Mesenchymal stem cell (in vitro differentiated cells and primary cell): ENCODE results near the gene ZFX.

ENCODE experiments used
- DNase-seq: peaks from one replicate; pipeline ENCODE4 v3.0.0-alpha.2; 2013
- H2AFZ ChIP-seq: one replicate; pipeline ENCODE4 v1.6.1; 2013; ENCODE audit warnings: low read depth, mild to moderate bottlenecking, control low read depth, inconsistent platforms, low read length, moderate library complexity
- H2AK5ac ChIP-seq: 2 replicates; pipeline ENCODE4 v1.6.1; 2013; ENCODE audit warnings: low read length, moderate library complexity, mild to moderate bottlenecking, inconsistent platforms; ENCODE audit not compliant: severe bottlenecking
- H2BK120ac ChIP-seq: one replicate; pipeline ENCODE4 v1.6.1; 2013; ENCODE audit warnings: low read depth, mild to moderate bottlenecking, inconsistent platforms, low read length, moderate library complexity
- H2BK12ac ChIP-seq, 2 experiments: one replicate each; pipeline ENCODE4 v1.6.1; 2013; ENCODE audit warnings: inconsistent platforms in 2 of 2, low read length in 2 of 2, mild to moderate bottlenecking in 2 of 2, moderate library complexity in 2 of 2, control low read depth in 1 of 2
- H2BK15ac ChIP-seq: one replicate; pipeline ENCODE4 v1.6.1; 2013; ENCODE audit warnings: mild to moderate bottlenecking, low read depth, inconsistent platforms; ENCODE audit not compliant: poor library complexity, severe bottlenecking
- H2BK5ac ChIP-seq: 2 replicates; pipeline ENCODE4 v1.6.1; 2013; ENCODE audit warnings: low read depth, mild to moderate bottlenecking, low read length, control low read depth, inconsistent platforms; ENCODE audit not compliant: poor library complexity, severe bottlenecking
- H3K14ac ChIP-seq, 2 experiments: one replicate each; pipeline ENCODE4 v1.6.1; 2013; ENCODE audit warnings: inconsistent platforms in 2 of 2, low read length in 2 of 2, control low read depth in 1 of 2, mild to moderate bottlenecking in 1 of 2, moderate library complexity in 1 of 2
- H3K18ac ChIP-seq, 2 experiments: one replicate each; pipeline ENCODE4 v1.6.1; 2013; ENCODE audit warnings: inconsistent platforms in 2 of 2, low read length in 2 of 2, control low read depth in 1 of 2, low read depth in 1 of 2, mild to moderate bottlenecking in 1 of 2
- H3K23ac ChIP-seq, 2 experiments: one replicate each; pipeline ENCODE4 v1.6.1; 2013; ENCODE audit warnings: inconsistent platforms in 2 of 2, low read length in 2 of 2, mild to moderate bottlenecking in 2 of 2, moderate library complexity in 2 of 2, control low read depth in 1 of 2
- H3K27ac ChIP-seq: 2 replicates; pipeline ENCODE4 v1.5.1; 2013; ENCODE audit warnings: mild to moderate bottlenecking, moderate library complexity, low read length, control low read depth, inconsistent platforms; ENCODE audit not compliant: poor library complexity, severe bottlenecking
- H3K27me3 ChIP-seq, 2 experiments: 2 replicates each; pipeline versions ENCODE4 v1.6.1 to v1.7.0; 2013; ENCODE audit warnings: low read length in 2 of 2, mild to moderate bottlenecking in 2 of 2, moderate library complexity in 2 of 2, control low read depth in 1 of 2, inconsistent platforms in 1 of 2; ENCODE audit not compliant: control insufficient read depth in 1 of 2, insufficient read depth in 1 of 2
- H3K36me3 ChIP-seq, 2 experiments: 2 replicates each; pipeline versions ENCODE4 v1.6.1 to v1.7.0; 2013; ENCODE audit warnings: low read length in 2 of 2, control low read depth in 1 of 2, inconsistent platforms in 1 of 2, low read depth in 1 of 2, mild to moderate bottlenecking in 1 of 2; ENCODE audit not compliant: insufficient read depth in 2 of 2, control insufficient read depth in 1 of 2
- H3K4ac ChIP-seq, 2 experiments: one replicate each; pipeline ENCODE4 v1.6.1; 2013; ENCODE audit warnings: inconsistent platforms in 2 of 2, low read length in 2 of 2, mild to moderate bottlenecking in 2 of 2, moderate library complexity in 2 of 2, control low read depth in 1 of 2, low read depth in 1 of 2
- H3K4me1 ChIP-seq: 2 replicates; pipeline ENCODE4 v1.6.1; 2013; ENCODE audit warnings: low read depth, low read length, control low read depth; ENCODE audit not compliant: control insufficient read depth, insufficient read depth
- H3K4me2 ChIP-seq: 2 replicates; pipeline ENCODE4 v1.6.1; 2013; ENCODE audit warnings: low read length, mild to moderate bottlenecking, inconsistent platforms; ENCODE audit not compliant: poor library complexity, severe bottlenecking
- H3K4me3 ChIP-seq, 2 experiments: 2 replicates each; pipeline versions ENCODE4 v1.5.1 to v1.7.0; 2013; ENCODE audit warnings: low read length in 2 of 2, mild to moderate bottlenecking in 2 of 2, control low read depth in 1 of 2, low read depth in 1 of 2; ENCODE audit not compliant: insufficient read depth in 1 of 2
- H3K79me1 ChIP-seq: replicated peaks from 2 replicates; pipeline ENCODE4 v1.6.1; 2013; ENCODE audit warnings: mild to moderate bottlenecking, control low read depth, low read length, inconsistent platforms; ENCODE audit not compliant: poor library complexity, severe bottlenecking
- H3K9ac ChIP-seq: 2 replicates; pipeline ENCODE4 v1.7.0; 2013; ENCODE audit warnings: mild to moderate bottlenecking, low read length, moderate library complexity
- H3K9me3 ChIP-seq: 2 replicates; pipeline ENCODE4 v1.7.0; 2013; ENCODE audit warnings: mild to moderate bottlenecking, low read length; ENCODE audit not compliant: control insufficient read depth
- H4K8ac ChIP-seq: one replicate; pipeline ENCODE4 v1.6.1; 2013; ENCODE audit warnings: inconsistent platforms, mild to moderate bottlenecking, low read length, moderate library complexity
- H4K91ac ChIP-seq: one replicate; pipeline ENCODE4 v1.6.1; 2013; ENCODE audit warnings: mild to moderate bottlenecking, low read length, inconsistent platforms
- WGBS: methylation state at CpG from one replicate; pipeline ENCODE4 v1.1.7; 2013; ENCODE audit warnings: mixed read lengths; 5-methylcytosine and 5-hydroxymethylcytosine counted together

Gene ZFX

DNA sequence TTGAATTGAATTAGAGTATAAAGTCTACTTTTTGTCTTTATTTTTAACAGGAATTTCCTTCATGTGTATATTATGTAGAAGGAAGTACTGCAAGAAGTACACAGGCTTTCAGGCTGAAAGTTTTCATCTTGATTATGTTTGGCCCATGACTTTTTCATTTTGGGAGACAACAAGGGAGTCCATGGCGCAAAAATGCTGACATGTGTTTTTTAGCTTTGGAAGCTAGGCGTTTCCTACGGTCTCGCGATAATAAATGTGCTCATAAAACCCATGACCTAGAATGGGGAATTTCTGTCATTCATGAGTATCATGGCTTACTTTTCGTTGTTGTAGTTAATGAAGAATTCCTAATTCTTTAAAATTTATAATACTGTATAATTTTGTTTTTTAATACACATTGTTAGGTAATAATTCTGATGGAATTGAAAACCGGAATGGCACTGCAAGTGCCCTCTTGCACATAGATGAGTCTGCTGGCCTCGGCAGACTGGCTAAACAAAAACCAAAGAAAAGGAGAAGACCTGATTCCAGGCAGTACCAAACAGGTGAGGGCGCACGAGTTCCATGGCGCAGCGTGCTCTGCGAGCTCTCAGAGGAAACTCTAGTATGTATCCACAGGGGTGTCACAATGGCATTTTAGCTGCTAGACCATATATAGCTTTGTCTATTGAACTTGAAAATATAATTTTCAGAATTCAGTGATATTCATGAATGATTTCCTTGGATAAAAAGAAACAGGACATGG lies 59.1 kb downstream of the ZFX start:
- Histone ChIP-seq H3K23ac (no peak overlapping the region), H2BK120ac (no peak overlapping the region), H2AK5ac (no peak overlapping the region), H3K18ac (no peak overlapping the region), H4K91ac (no peak overlapping the region), H3K9ac (no peak overlapping the region), H3K4me3 (no peak overlapping the region), H2AFZ (no peak overlapping the region), H2BK15ac (no peak overlapping the region), H3K4ac (no peak overlapping the region), H2BK12ac (no peak overlapping the region), H3K27ac (no peak overlapping the region), H3K4me2 (no peak overlapping the region), H3K79me1 (peaks cover 3% of the 10 kb centered on the region), H3K36me3 (peaks cover 6 to 72% of the 10 kb centered on the region in 2 experiments), H3K14ac (no peak overlapping the region), H3K27me3 (no peaks in the 10 kb centered on the region), H3K9me3 (no peaks in the 10 kb centered on the region), H3K4me1 (no peaks in the 10 kb centered on the region), H4K8ac (no peak overlapping the region), H2BK5ac (no peak overlapping the region)
- DNase-seq: no peak
- WGBS: 95% methylated on average over 8 of the region's 13 CpGs

DNA sequence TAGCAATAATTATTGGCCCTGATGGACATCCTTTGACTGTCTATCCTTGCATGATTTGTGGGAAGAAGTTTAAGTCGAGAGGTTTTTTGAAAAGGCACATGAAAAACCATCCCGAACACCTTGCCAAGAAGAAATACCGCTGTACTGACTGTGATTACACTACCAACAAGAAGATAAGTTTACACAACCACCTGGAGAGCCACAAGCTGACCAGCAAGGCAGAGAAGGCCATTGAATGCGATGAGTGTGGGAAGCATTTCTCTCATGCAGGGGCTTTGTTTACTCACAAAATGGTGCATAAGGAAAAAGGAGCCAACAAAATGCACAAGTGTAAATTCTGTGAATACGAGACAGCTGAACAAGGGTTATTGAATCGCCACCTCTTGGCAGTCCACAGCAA lies 60.7 kb downstream of the ZFX start:
- H3K4me2 ChIP-seq: no peak overlapping the region
- H3K4me3 ChIP-seq: no peak overlapping the region
- H3K36me3 ChIP-seq: peaks cover 6 to 75% of the 10 kb centered on the region in 2 experiments
- no peak overlapping the region for H4K8ac ChIP-seq
- H2AK5ac ChIP-seq: no peak overlapping the region
- no peak overlapping the region for H2BK120ac ChIP-seq
- no peaks in the 10 kb centered on the region for H3K27me3 ChIP-seq
- H2BK5ac ChIP-seq: no peak overlapping the region
- H3K27ac ChIP-seq: no peak overlapping the region
- WGBS: 100% methylated on average over 4 of the region's 6 CpGs
- H3K79me1 ChIP-seq: peaks cover 4% of the 10 kb centered on the region
- no peak overlapping the region for H2AFZ ChIP-seq
- H4K91ac ChIP-seq: no peak overlapping the region
- H3K9ac ChIP-seq: no peak overlapping the region
- no peak overlapping the region for H2BK15ac ChIP-seq
- no peak overlapping the region for H2BK12ac ChIP-seq
- no peaks in the 10 kb centered on the region for H3K4me1 ChIP-seq
- no peaks in the 10 kb centered on the region for H3K9me3 ChIP-seq
- H3K18ac ChIP-seq: no peak overlapping the region
- H3K4ac ChIP-seq: no peak overlapping the region
- no peak overlapping the region for H3K14ac ChIP-seq
- DNase-seq: no peak
- no peak overlapping the region for H3K23ac ChIP-seq

- no peak overlapping the region for H2BK12ac ChIP-seq
- H4K8ac ChIP-seq: no peak overlapping the region
- peaks cover 1 to 71% of the 10 kb centered on the region in 2 experiments for H3K36me3 ChIP-seq
- no peak overlapping the region for H2BK5ac ChIP-seq
- H2AK5ac ChIP-seq: no peak overlapping the region
- no peak overlapping the region for H3K4ac ChIP-seq
- H3K4me2 ChIP-seq: no peak overlapping the region
- no peak overlapping the region for H3K23ac ChIP-seq
- H3K4me3 ChIP-seq: no peak overlapping the region
- H3K27me3 ChIP-seq: no peaks in the 10 kb centered on the region
- H3K14ac ChIP-seq: no peak overlapping the region
- H2AFZ ChIP-seq: no peak overlapping the region
- WGBS: 96% methylated on average over 3 of the region's 4 CpGs
- H3K4me1 ChIP-seq: no peaks in the 10 kb centered on the region
- no peak overlapping the region for H3K18ac ChIP-seq
- DNase-seq: no peak
- H3K79me1 ChIP-seq: peaks cover 5% of the 10 kb centered on the region
- no peaks in the 10 kb centered on the region for H3K9me3 ChIP-seq
- no peak overlapping the region for H4K91ac ChIP-seq
- no peak overlapping the region for H3K9ac ChIP-seq
- H2BK120ac ChIP-seq: no peak overlapping the region
- no peak overlapping the region for H2BK15ac ChIP-seq
- H3K27ac ChIP-seq: no peak overlapping the region
Observed at GRCh38 chrX:24214568-24214967, 65.0 kb downstream of the ZFX start.

DNA sequence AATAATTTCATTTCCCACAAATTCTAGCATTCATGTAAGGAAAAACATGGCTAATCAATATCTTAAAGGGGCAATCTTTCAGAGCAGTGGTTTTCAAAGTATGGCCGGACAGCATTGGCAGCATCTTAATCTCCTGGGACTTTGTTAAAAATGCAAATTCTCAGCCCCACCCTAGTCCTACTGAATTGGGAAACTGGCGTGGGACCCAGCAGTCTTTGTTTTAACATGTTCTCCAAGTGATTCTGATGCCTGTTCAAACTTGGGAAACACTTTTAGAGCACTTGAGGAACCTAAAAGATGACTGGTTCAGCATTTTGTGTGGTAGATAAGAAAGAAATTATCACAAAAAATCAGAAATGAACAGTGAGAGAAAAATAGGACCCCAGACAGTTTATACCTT lies 65.7 kb downstream of the ZFX start:
- Histone ChIP-seq H2BK12ac (no peak overlapping the region), H3K4ac (no peak overlapping the region), H3K18ac (no peak overlapping the region), H3K27ac (no peak overlapping the region), H2AK5ac (no peak overlapping the region), H3K4me1 (no peaks in the 10 kb centered on the region), H3K14ac (no peak overlapping the region), H2BK5ac (no peak overlapping the region), H3K4me3 (no peak overlapping the region), H4K8ac (no peak overlapping the region), H3K9me3 (no peaks in the 10 kb centered on the region), H2BK15ac (no peak overlapping the region), H3K27me3 (no peaks in the 10 kb centered on the region), H2AFZ (no peak overlapping the region), H3K4me2 (no peak overlapping the region), H3K36me3 (peaks cover 0 to 64% of the 10 kb centered on the region in 2 experiments), H3K23ac (no peak overlapping the region), H2BK120ac (no peak overlapping the region), H4K91ac (no peak overlapping the region), H3K9ac (no peak overlapping the region), H3K79me1 (peaks cover 5% of the 10 kb centered on the region)
- DNase-seq: no peak
- WGBS: 87% methylated on average over 2 of the region's 2 CpGs
